ENCODE measurements around the gene S100A3. TPM values are rescaled to one million over a fixed set of nuclear protein-coding genes. Genes with fewer than 3 reads are reported as not detected.
"Not testable (repeated sequence)": the region's sequence is repeated elsewhere in the genome, so short reads cannot be mapped to it uniquely, and the experiment has no call there.

The S100A3 gene
- total RNA-seq (ENCODE audit: insufficient read depth, low replicate concordance), result not detected

GRCh38 chr1:153548722-153549688, at the start of gene S100A3:
Gene S100A3, minus strand, starts transcription at chr1:153549258. Its CDS starts 773 bp downstream, at chr1:153548485.
- DNase-seq (ENCODE audit: low spot score), result no peak

GRCh38 chr1:153598309-153599172, 49.5 kb upstream of the S100A3 start:
- DNase-seq (ENCODE audit: low spot score), result no peak

- DNase-seq (ENCODE audit: low spot score), result no peak
These were observed 48.1 kb upstream of the S100A3 start for GRCh38 chr1:153597206-153597605.

GRCh38 chr1:153592748-153593147, 43.7 kb upstream of the S100A3 start:
- no peak for DNase-seq (ENCODE audit: low spot score)

GRCh38 chr1:153588482-153588881, 39.4 kb upstream of the S100A3 start:
- no peak for DNase-seq (ENCODE audit: low spot score)

- DNase-seq (ENCODE audit: low spot score), result not testable (repeated sequence)
These were observed 39.0 kb upstream of the S100A3 start for GRCh38 chr1:153588033-153588432.

- no peak for DNase-seq (ENCODE audit: low spot score)
These were observed 38.3 kb upstream of the S100A3 start for GRCh38 chr1:153587314-153587713.

GRCh38 chr1:153586347-153586746, 37.3 kb upstream of the S100A3 start:
- no peak for DNase-seq (ENCODE audit: low spot score)

GRCh38 chr1:153585006-153585405, 35.9 kb upstream of the S100A3 start:
- DNase-seq (ENCODE audit: low spot score), result peak; percentile 83

- no peak for DNase-seq (ENCODE audit: low spot score)
These were observed 34.9 kb upstream of the S100A3 start for GRCh38 chr1:153583976-153584375.

- DNase-seq (ENCODE audit: low spot score), result not testable (repeated sequence)
These were observed 34.5 kb upstream of the S100A3 start for GRCh38 chr1:153583514-153583913.

GRCh38 chr1:153582836-153583235, 33.8 kb upstream of the S100A3 start:
- not testable (repeated sequence) for DNase-seq (ENCODE audit: low spot score)

GRCh38 chr1:153578936-153579335, 29.9 kb upstream of the S100A3 start:
- no peak for DNase-seq (ENCODE audit: low spot score)

GRCh38 chr1:153578490-153578889, 29.4 kb upstream of the S100A3 start:
- DNase-seq (ENCODE audit: low spot score), result no peak

GRCh38 chr1:153577624-153578051, 28.6 kb upstream of the S100A3 start:
- no peak for DNase-seq (ENCODE audit: low spot score)

- DNase-seq (ENCODE audit: low spot score), result no peak
These were observed 28.1 kb upstream of the S100A3 start for GRCh38 chr1:153577138-153577537.

GRCh38 chr1:153575497-153575896, 26.4 kb upstream of the S100A3 start:
- DNase-seq (ENCODE audit: low spot score), result not testable (repeated sequence)

GRCh38 chr1:153575081-153575491, 26.0 kb upstream of the S100A3 start:
- DNase-seq (ENCODE audit: low spot score), result not testable (repeated sequence)

- DNase-seq (ENCODE audit: low spot score), result no peak
These were observed 24.3 kb upstream of the S100A3 start for GRCh38 chr1:153573351-153573750.

GRCh38 chr1:153572569-153573015, 23.5 kb upstream of the S100A3 start:
- peak; percentile 84 for DNase-seq (ENCODE audit: low spot score)

GRCh38 chr1:153571706-153572105, 22.6 kb upstream of the S100A3 start:
- no peak for DNase-seq (ENCODE audit: low spot score)

GRCh38 chr1:153570874-153571273, 21.8 kb upstream of the S100A3 start:
- DNase-seq (ENCODE audit: low spot score), result no peak
